Body of pancreas (tissue), 4 donors: ENCODE data around the gene TENM4. TPM values are rescaled to one million over a fixed set of nuclear protein-coding genes. Genes with fewer than 3 reads are reported as not detected.

ENCODE experiments used
- ATAC-seq: fragments of 150-250 bp; one replicate; pipeline ENCODE4 v1.9.1; 2016
- DNase-seq, 4 donors: peaks; one replicate each; pipeline ENCODE4 v3.0.0-alpha.2; 2019
- H3K27ac ChIP-seq, 4 donors: fragments of 200-600 bp; sonication (generic); 1 replicate in 3 of 4; 2 replicates in 1 of 4; pipeline versions ENCODE4 v1.5.1 to v1.6.1; 2016 to 2019; ENCODE audit warnings: mild to moderate bottlenecking in 1 of 4, mixed read lengths in 1 of 4, moderate library complexity in 1 of 4
- H3K27me3 ChIP-seq, 2 donors: fragments of 200-600 bp; sonication (generic); one replicate each; pipeline ENCODE4 v1.6.0; 2016; ENCODE audit warnings: mild to moderate bottlenecking in 1 of 2
- H3K36me3 ChIP-seq, 2 donors: fragments of 200-600 bp; sonication (generic); replicated peaks in 1 of 2; 2 replicates each; pipeline ENCODE4 v1.5.1; 2016; ENCODE audit warnings: low read depth in 2 of 2; ENCODE audit not compliant: insufficient read depth in 1 of 2
- H3K4me1 ChIP-seq: fragments of 200-600 bp; sonication (generic); one replicate; pipeline ENCODE4 v1.6.0; 2016
- H3K4me3 ChIP-seq, 2 donors: fragments of 200-600 bp; sonication (generic); 1 replicate in 1 of 2; 2 replicates in 1 of 2; pipeline ENCODE4 v1.5.1; 2016 to 2019
- H3K9me3 ChIP-seq, 3 donors: fragments of 200-600 bp; sonication (generic); 1 replicate in 2 of 3; 2 replicates in 1 of 3; pipeline ENCODE4 v1.5.1; 2016
- POLR2A ChIP-seq, 3 donors: fragments of 450-650 bp; IDR thresholded peaks; one replicate each; pipeline ENCODE4 v1.6.1; 2016; ENCODE audit warnings: antibody characterized with exemption in 3 of 3, mild to moderate bottlenecking in 2 of 3
- WGBS, 2 donors: methylation state at CpG; one replicate each; pipeline ENCODE4 v1.1.5; 2017; 5-methylcytosine and 5-hydroxymethylcytosine counted together
- intact Hi-C: fragments of 100-400 bp; cut with DNase I; formaldehyde crosslinking; loops from one replicate; pipeline ENCODE4 v1.15.1; 2023
- total RNA-seq, 2 donors: library from RNA; depleted of rRNA; stranded (reverse); fragments of >200 nt; gene quantifications; one replicate each; pipeline ENCODE4 v1.1.0, GENCODE V29; 2016
- TF ChIP-seq, protein P1 (sequence below), 7 experiments: fragments of 450-650 bp in 4 of 7; fragments of 200-600 bp in 3 of 7; sonication (generic) in 3 of 7; IDR thresholded peaks; one replicate each; pipeline ENCODE4 v1.5.1; 2016 to 2019; ENCODE audit warnings: antibody characterized with exemption in 7 of 7

TENM4 gene
- total RNA-seq, 2 donors from 2014 or later, result 0.78 to 6.6 TPM

- peak; percentile 26 for ATAC-seq
- Histone ChIP-seq H3K27ac (peak overlapping the region in 3 of 4 donors; percentile 36 to 63 (median 54)), H3K36me3 (no peaks in the 10 kb centered on the region), H3K27me3 (no peaks in the 10 kb centered on the region), H3K4me3 (no peak overlapping the region), H3K9me3 (no peaks in the 10 kb centered on the region), H3K4me1 (peaks cover 26% of the 10 kb centered on the region)
- TF ChIP-seq POLR2A (IDR thresholded peaks at IDR 0.05), result no peak
- TF ChIP-seq, protein P1, sequence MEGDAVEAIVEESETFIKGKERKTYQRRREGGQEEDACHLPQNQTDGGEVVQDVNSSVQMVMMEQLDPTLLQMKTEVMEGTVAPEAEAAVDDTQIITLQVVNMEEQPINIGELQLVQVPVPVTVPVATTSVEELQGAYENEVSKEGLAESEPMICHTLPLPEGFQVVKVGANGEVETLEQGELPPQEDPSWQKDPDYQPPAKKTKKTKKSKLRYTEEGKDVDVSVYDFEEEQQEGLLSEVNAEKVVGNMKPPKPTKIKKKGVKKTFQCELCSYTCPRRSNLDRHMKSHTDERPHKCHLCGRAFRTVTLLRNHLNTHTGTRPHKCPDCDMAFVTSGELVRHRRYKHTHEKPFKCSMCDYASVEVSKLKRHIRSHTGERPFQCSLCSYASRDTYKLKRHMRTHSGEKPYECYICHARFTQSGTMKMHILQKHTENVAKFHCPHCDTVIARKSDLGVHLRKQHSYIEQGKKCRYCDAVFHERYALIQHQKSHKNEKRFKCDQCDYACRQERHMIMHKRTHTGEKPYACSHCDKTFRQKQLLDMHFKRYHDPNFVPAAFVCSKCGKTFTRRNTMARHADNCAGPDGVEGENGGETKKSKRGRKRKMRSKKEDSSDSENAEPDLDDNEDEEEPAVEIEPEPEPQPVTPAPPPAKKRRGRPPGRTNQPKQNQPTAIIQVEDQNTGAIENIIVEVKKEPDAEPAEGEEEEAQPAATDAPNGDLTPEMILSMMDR (IDR thresholded peaks at IDR 0.05), result no peak
- DNase-seq, result no peak
- intact Hi-C loops, result no loop called here
- 55 to 86% methylated on average over 6 to 7 of the region's 7 CpGs for WGBS, 2 donors
Measured at GRCh38 chr11:79081471-79082031, 359.3 kb downstream of the TENM4 start.

- Histone ChIP-seq H3K4me3 (no peak overlapping the region), H3K27ac (peak overlapping the region in 3 of 4 donors; percentile 36 to 63 (median 54)), H3K27me3 (no peaks in the 10 kb centered on the region), H3K4me1 (peaks cover 22% of the 10 kb centered on the region), H3K36me3 (no peaks in the 10 kb centered on the region), H3K9me3 (no peaks in the 10 kb centered on the region)
- intact Hi-C loops, result no loop called here
- DNase-seq, result no peak
- no peak for ATAC-seq
- TF ChIP-seq POLR2A (IDR thresholded peaks at IDR 0.05), result no peak
- TF ChIP-seq, protein P1 (IDR thresholded peaks at IDR 0.05), result no peak
Measured at GRCh38 chr11:79080551-79080950, 360.3 kb downstream of the TENM4 start.

DNA sequence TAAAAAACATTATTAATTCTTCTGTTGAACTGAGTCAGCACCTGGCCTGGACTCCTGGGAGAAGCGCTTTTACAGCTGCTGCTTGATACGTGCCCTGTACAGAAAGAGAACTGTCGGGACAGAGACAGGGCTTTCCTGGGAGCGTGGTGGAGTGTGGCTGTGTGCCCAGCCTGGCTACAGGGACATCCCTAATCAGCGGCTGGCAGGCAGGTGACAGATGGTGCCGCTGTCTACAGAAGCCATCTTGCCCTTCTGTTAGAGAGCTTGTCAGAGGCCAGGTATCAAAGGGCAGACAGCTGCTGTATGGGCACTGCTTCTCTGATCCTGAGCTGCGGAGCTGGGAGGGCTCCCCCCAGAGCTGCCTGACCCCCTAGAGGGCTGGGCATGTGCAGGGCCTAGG, 361.8 kb downstream of the TENM4 start:
- H3K4me1 ChIP-seq, result peaks cover 22% of the 10 kb centered on the region
- no peaks in the 10 kb centered on the region for H3K27me3 ChIP-seq
- H3K9me3 ChIP-seq, result no peaks in the 10 kb centered on the region
- H3K27ac ChIP-seq, result peak overlapping the region in 2 of 4 donors; percentile 22 to 25
- no peak overlapping the region for H3K4me3 ChIP-seq
- no peaks in the 10 kb centered on the region for H3K36me3 ChIP-seq
- DNase-seq (peak in 3 of 4 donors; percentile 37 to 55 (median 52)), ATAC-seq (peak; percentile 40)
- TF ChIP-seq POLR2A (IDR thresholded peaks at IDR 0.05), result no peak
- TF ChIP-seq, protein P1 (IDR thresholded peaks at IDR 0.05), result no peak
- intact Hi-C loops, result no loop called here
- 42 to 61% methylated on average over 6 to 7 of the region's 7 CpGs for WGBS, 2 donors

DNA sequence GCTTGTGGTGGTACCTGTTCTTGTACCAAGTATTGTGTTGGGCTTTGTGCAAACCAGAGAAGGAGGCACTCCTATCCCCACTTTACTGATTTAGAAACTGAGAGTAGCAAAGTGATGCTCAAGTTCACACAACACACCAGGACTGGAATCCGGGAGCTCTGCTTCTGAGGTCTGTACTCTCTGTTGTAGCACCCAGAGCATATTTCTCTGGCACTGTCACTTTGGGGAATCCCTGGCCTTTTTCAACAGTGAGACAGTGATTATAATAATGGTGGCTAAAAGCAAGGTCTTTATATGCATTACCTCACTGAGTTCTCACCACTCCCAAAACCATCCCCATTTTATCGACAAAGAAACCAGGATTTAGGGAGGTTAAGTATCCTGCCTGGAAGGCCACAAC, 362.4 kb downstream of the TENM4 start:
- DNase-seq, result no peak
- Histone ChIP-seq H3K27me3 (no peaks in the 10 kb centered on the region), H3K4me3 (no peak overlapping the region), H3K27ac (peak overlapping the region in 1 of 4 donors; percentile 22), H3K36me3 (no peaks in the 10 kb centered on the region), H3K4me1 (peaks cover 17% of the 10 kb centered on the region), H3K9me3 (no peaks in the 10 kb centered on the region)
- no peak for ATAC-seq
- TF ChIP-seq POLR2A (IDR thresholded peaks at IDR 0.05), result no peak
- TF ChIP-seq, protein P1 (IDR thresholded peaks at IDR 0.05), result no peak
- intact Hi-C loops, result no loop called here
- 66 to 73% methylated on average over 2 of the region's 2 CpGs for WGBS, 2 donors

- 54 to 55% methylated on average over 9 of the region's 9 CpGs for WGBS, 2 donors
- no peak for ATAC-seq
- intact Hi-C loops, result no loop called here
- H3K27me3 ChIP-seq, result no peaks in the 10 kb centered on the region
- H3K36me3 ChIP-seq, result no peaks in the 10 kb centered on the region
- no peaks in the 10 kb centered on the region for H3K9me3 ChIP-seq
- no peak overlapping the region for H3K4me3 ChIP-seq
- no peak for TF ChIP-seq POLR2A (IDR thresholded peaks at IDR 0.05)
- TF ChIP-seq, protein P1 (IDR thresholded peaks at IDR 0.05), result no peak
- no peak for DNase-seq
- H3K4me1 ChIP-seq, result peaks cover 11% of the 10 kb centered on the region
- H3K27ac ChIP-seq, result no peak overlapping the region
Measured at GRCh38 chr11:79077702-79078330, 363.0 kb downstream of the TENM4 start.
